A673 (cell line): Measurements from ENCODE around the gene CD1B.

ENCODE experiments used
- CTCF ChIP-seq: fragments of 300-800, 200-600 bp; sonication (generic); conservative IDR thresholded peaks from 2 replicates; pipeline ENCODE4 v1.5.1; 2017; ENCODE audit warnings: low read depth, mild to moderate bottlenecking, antibody characterized with exemption, low read length, moderate library complexity, mixed read lengths
- EZH2 ChIP-seq: fragments of 200-600 bp; sonication (generic); IDR thresholded peaks from 2 replicates; pipeline ENCODE4 v1.6.1; 2017; ENCODE audit warnings: borderline replicate concordance, low read depth, mild to moderate bottlenecking, mixed read lengths, antibody characterized with exemption, low read length; ENCODE audit not compliant: poor library complexity, severe bottlenecking

- TF ChIP-seq CTCF (no peak), EZH2 (no peak)
These were observed 3.8 kb upstream of the CD1B start for GRCh38 chr1:158335213-158335532.
